ENCODE results near the gene ASB6. TPM values are rescaled to one million over a fixed set of nuclear protein-coding genes. Genes with fewer than 3 reads are reported as not detected.

ASB6 gene
- total and polyA plus RNA-seq, 2 experiments from 2014 or later = 8.8 to 19.8 TPM

DNA sequence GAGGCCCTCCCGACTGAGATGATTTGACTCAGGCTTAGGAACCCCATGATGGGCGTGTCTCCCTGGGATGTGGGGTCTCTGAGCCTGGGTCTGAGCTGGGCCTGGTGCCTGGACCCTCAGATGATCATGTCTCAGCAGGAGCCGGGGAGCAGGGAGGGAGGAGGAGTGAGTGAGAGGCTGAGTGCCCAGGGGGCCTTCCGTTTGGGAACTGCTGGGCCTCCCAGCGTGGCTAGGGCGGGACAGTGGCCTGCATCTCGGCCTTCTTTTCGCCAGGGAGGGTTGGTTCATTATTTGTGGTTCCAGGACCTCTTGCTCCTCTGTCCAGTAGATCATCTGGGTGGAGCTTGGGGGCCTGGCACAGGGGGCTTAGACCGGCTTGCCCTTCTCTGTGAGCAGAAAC is 29.1 kb upstream of the ASB6 start:
- Mint-ChIP-seq H3K4me1 (peaks cover 14% of the 10 kb centered on the region), H3K4me3 (no peak overlapping the region), H3K27me3 (ENCODE audit: insufficient read depth, low read depth, poor library complexity) (peaks cover 26% of the 10 kb centered on the region), H3K9me3 (no peaks in the 10 kb centered on the region), H3K36me3 (ENCODE audit: low read depth) (no peaks in the 10 kb centered on the region), H3K27ac (peak overlapping the region; percentile 81; the same call in 1 of the 2 replicates)
- no peaks in the 10 kb centered on the region for H3F3A ChIP-seq (replicated peaks; ENCODE audit: low read depth)
- no peak overlapping the region for H3K27ac ChIP-seq (ENCODE audit: low read depth)
- H3K9me2 ChIP-seq (ENCODE audit: insufficient read depth) = no peaks in the 10 kb centered on the region
- no peaks in the 10 kb centered on the region for H3K79me2 ChIP-seq (replicated peaks; ENCODE audit: insufficient read depth)
- H3K4me3 ChIP-seq = no peak overlapping the region
- TF ChIP-seq EZH2phosphoT487 (IDR thresholded peaks at IDR 0.05; ENCODE audit: unreplicated experiment) (no peak), REST (IDR thresholded peaks at IDR 0.05; ENCODE audit: unreplicated experiment) (no peak), ZNF114 (CRISPR knock-in tag; IDR thresholded peaks at IDR 0.05) (no peak), NANOG (IDR thresholded peaks at IDR 0.05; ENCODE audit: borderline replicate concordance) (no peak)
- H4K20me1 ChIP-seq (replicated peaks; ENCODE audit: insufficient read depth) = no peaks in the 10 kb centered on the region
- H3K4me2 ChIP-seq = no peak overlapping the region
- ATAC-seq = no peak
- H2AFZ ChIP-seq = no peak overlapping the region
- no peaks in the 10 kb centered on the region for H3K27me3 ChIP-seq (ENCODE audit: insufficient read depth)
- peaks cover 9% of the 10 kb centered on the region; the same call in 1 of the 2 replicates for H3K4me1 ChIP-seq (ENCODE audit: insufficient read depth)
- DNase-seq (ENCODE audit: low spot score) = no peak
- H3K36me3 ChIP-seq (ENCODE audit: insufficient read depth) = no peaks in the 10 kb centered on the region

DNA sequence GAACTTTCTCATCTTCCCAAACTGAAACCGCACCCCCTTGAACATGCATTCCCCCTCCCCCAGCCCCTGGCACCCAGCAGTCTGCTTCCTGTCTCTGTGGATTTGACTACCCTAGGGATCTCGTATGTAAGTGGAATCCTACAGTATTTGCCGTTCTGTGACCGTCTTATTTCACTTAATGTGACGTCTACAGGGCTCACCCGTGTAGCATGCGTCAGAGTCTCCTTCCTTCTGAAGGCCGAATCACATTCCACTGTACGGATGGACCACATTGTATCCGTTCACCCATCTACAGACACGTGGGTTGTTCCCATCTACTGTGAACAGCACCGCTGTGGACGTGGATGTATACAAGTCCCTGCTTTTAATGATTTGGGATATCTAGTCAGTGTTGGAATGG is 28.0 kb upstream of the ASB6 start:
- Histone ChIP-seq H3K27ac (ENCODE audit: low read depth) (no peak overlapping the region), H3K79me2 (replicated peaks; ENCODE audit: insufficient read depth) (no peaks in the 10 kb centered on the region), H3F3A (replicated peaks; ENCODE audit: low read depth) (no peaks in the 10 kb centered on the region), H2AFZ (no peak overlapping the region), H3K36me3 (ENCODE audit: insufficient read depth) (no peaks in the 10 kb centered on the region), H3K27me3 (ENCODE audit: insufficient read depth) (peaks cover 7% of the 10 kb centered on the region), H4K20me1 (replicated peaks; ENCODE audit: insufficient read depth) (no peaks in the 10 kb centered on the region), H3K4me3 (no peak overlapping the region), H3K9me2 (ENCODE audit: insufficient read depth) (no peaks in the 10 kb centered on the region), H3K4me2 (no peak overlapping the region; the same call in 1 of the 2 replicates), H3K4me1 (ENCODE audit: insufficient read depth) (peaks cover 9% of the 10 kb centered on the region; the same call in 1 of the 2 replicates)
- Mint-ChIP-seq H3K27me3 (ENCODE audit: insufficient read depth, low read depth, poor library complexity) (peaks cover 32% of the 10 kb centered on the region), H3K9me3 (no peaks in the 10 kb centered on the region), H3K4me3 (no peak overlapping the region; the same call in 2 of the 3 replicates), H3K4me1 (peaks cover 14% of the 10 kb centered on the region), H3K36me3 (ENCODE audit: low read depth) (no peaks in the 10 kb centered on the region), H3K27ac (no peak overlapping the region)
- no peak for DNase-seq (ENCODE audit: low spot score)
- ATAC-seq = no peak
- TF ChIP-seq ZNF114 (CRISPR knock-in tag; IDR thresholded peaks at IDR 0.05) (no peak), REST (IDR thresholded peaks at IDR 0.05; ENCODE audit: unreplicated experiment) (no peak), CREB1 (CRISPR knock-in tag; IDR thresholded peaks at IDR 0.05; ENCODE audit: low read depth) (no peak)
- TF ChIP-seq, protein P1, sequence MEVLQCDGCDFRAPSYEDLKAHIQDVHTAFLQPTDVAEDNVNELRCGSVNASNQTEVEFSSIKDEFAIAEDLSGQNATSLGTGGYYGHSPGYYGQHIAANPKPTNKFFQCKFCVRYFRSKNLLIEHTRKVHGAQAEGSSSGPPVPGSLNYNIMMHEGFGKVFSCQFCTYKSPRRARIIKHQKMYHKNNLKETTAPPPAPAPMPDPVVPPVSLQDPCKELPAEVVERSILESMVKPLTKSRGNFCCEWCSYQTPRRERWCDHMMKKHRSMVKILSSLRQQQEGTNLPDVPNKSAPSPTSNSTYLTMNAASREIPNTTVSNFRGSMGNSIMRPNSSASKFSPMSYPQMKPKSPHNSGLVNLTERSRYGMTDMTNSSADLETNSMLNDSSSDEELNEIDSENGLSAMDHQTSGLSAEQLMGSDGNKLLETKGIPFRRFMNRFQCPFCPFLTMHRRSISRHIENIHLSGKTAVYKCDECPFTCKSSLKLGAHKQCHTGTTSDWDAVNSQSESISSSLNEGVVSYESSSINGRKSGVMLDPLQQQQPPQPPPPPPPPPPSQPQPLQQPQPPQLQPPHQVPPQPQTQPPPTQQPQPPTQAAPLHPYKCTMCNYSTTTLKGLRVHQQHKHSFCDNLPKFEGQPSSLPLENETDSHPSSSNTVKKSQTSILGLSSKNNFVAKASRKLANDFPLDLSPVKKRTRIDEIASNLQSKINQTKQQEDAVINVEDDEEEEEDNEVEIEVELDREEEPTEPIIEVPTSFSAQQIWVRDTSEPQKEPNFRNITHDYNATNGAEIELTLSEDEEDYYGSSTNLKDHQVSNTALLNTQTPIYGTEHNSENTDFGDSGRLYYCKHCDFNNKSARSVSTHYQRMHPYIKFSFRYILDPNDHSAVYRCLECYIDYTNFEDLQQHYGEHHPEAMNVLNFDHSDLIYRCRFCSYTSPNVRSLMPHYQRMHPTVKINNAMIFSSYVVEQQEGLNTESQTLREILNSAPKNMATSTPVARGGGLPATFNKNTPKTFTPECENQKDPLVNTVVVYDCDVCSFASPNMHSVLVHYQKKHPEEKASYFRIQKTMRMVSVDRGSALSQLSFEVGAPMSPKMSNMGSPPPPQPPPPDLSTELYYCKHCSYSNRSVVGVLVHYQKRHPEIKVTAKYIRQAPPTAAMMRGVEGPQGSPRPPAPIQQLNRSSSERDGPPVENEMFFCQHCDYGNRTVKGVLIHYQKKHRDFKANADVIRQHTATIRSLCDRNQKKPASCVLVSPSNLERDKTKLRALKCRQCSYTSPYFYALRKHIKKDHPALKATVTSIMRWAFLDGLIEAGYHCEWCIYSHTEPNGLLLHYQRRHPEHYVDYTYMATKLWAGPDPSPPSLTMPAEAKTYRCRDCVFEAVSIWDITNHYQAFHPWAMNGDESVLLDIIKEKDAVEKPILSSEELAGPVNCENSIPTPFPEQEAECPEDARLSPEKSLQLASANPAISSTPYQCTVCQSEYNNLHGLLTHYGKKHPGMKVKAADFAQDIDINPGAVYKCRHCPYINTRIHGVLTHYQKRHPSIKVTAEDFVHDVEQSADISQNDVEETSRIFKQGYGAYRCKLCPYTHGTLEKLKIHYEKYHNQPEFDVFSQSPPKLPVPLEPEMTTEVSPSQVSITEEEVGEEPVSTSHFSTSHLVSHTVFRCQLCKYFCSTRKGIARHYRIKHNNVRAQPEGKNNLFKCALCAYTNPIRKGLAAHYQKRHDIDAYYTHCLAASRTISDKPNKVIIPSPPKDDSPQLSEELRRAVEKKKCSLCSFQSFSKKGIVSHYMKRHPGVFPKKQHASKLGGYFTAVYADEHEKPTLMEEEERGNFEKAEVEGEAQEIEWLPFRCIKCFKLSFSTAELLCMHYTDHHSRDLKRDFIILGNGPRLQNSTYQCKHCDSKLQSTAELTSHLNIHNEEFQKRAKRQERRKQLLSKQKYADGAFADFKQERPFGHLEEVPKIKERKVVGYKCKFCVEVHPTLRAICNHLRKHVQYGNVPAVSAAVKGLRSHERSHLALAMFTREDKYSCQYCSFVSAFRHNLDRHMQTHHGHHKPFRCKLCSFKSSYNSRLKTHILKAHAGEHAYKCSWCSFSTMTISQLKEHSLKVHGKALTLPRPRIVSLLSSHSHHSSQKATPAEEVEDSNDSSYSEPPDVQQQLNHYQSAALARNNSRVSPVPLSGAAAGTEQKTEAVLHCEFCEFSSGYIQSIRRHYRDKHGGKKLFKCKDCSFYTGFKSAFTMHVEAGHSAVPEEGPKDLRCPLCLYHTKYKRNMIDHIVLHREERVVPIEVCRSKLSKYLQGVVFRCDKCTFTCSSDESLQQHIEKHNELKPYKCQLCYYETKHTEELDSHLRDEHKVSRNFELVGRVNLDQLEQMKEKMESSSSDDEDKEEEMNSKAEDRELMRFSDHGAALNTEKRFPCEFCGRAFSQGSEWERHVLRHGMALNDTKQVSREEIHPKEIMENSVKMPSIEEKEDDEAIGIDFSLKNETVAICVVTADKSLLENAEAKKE (CRISPR knock-in tag; IDR thresholded peaks at IDR 0.05) = no peak
- TF ChIP-seq, protein P2, sequence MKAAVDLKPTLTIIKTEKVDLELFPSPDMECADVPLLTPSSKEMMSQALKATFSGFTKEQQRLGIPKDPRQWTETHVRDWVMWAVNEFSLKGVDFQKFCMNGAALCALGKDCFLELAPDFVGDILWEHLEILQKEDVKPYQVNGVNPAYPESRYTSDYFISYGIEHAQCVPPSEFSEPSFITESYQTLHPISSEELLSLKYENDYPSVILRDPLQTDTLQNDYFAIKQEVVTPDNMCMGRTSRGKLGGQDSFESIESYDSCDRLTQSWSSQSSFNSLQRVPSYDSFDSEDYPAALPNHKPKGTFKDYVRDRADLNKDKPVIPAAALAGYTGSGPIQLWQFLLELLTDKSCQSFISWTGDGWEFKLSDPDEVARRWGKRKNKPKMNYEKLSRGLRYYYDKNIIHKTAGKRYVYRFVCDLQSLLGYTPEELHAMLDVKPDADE (IDR thresholded peaks at IDR 0.05) = no peak
